HEK293 (cell line): ENCODE data around the gene NSL1.

ENCODE experiments used
- CTCF ChIA-PET: fragments of 350-600 bp; formaldehyde crosslinking; extraction: SDS; loops from one replicate; lab custom pipeline; 2021; ENCODE audit warnings: antibody characterized with exemption; lab: Yijun Ruan, JAX
- POLR2A ChIA-PET: fragments of 300-600 bp; formaldehyde crosslinking; extraction: SDS; loops from one replicate; lab custom pipeline; 2020; ENCODE audit warnings: antibody characterized with exemption, inconsistent platforms; lab: Yijun Ruan, JAX
- H3K27ac ChIP-seq: fragments of 200-500 bp; sonication (Bioruptor generic); 2 replicates; pipeline ENCODE4 v1.5.1; 2014; ENCODE audit warnings: low read depth, low read length, control low read depth, inconsistent platforms; ENCODE audit errors: extremely low read depth
- H3K36me3 ChIP-seq, 2 experiments: fragments of 200-500 bp in 1 of 2; sonication (Bioruptor generic) in 1 of 2; 1 replicate in 1 of 2; 2 replicates in 1 of 2; pipeline ENCODE4 v1.5.1; 2014 to 2017; ENCODE audit warnings: inconsistent platforms in 2 of 2, low read length in 2 of 2; ENCODE audit not compliant: control insufficient read depth in 2 of 2, insufficient read depth in 1 of 2
- H3K4me1 ChIP-seq: fragments of 200-500 bp; sonication (Bioruptor generic); 2 replicates; pipeline ENCODE4 v1.5.1; 2014; ENCODE audit warnings: mild to moderate bottlenecking, low read length, inconsistent platforms; ENCODE audit not compliant: control insufficient read depth, insufficient read depth
- H3K4me3 ChIP-seq: 2 replicates; pipeline ENCODE4 v1.5.1; 2011; ENCODE audit warnings: low read depth, mild to moderate bottlenecking, control low read depth, low read length, moderate library complexity
- H3K9me3 ChIP-seq: fragments of 200-500 bp; sonication (Bioruptor generic); 2 replicates; pipeline ENCODE4 v1.5.1; 2014; ENCODE audit warnings: low read depth, low read length, inconsistent platforms; ENCODE audit not compliant: control insufficient read depth, insufficient read depth
- EGR2 ChIP-seq: fragments of 450-650 bp; formaldehyde crosslinking; IDR thresholded peaks from 2 replicates; pipeline ENCODE4 v1.5.1; 2016; ENCODE audit warnings: low read depth, missing biosample characterization, missing genetic modification characterization
- MZF1 ChIP-seq: fragments of 450-650 bp; formaldehyde crosslinking; IDR thresholded peaks from 2 replicates; pipeline ENCODE4 v1.5.1; 2017; ENCODE audit warnings: missing biosample characterization, missing genetic modification characterization, borderline replicate concordance
- PRDM1 ChIP-seq: fragments of 450-650 bp; formaldehyde crosslinking; IDR thresholded peaks from 2 replicates; pipeline ENCODE4; 2016; ENCODE audit warnings: missing biosample characterization, missing genetic modification characterization
- SP3 ChIP-seq: fragments of 450-650 bp; formaldehyde crosslinking; IDR thresholded peaks from 2 replicates; pipeline ENCODE4 v1.5.1; 2016; ENCODE audit warnings: missing biosample characterization, missing genetic modification characterization
- ZBTB48 ChIP-seq: fragments of 450-650 bp; formaldehyde crosslinking; IDR thresholded peaks from 2 replicates; pipeline ENCODE4 v1.5.1; 2016; ENCODE audit warnings: missing biosample characterization, missing genetic modification characterization
- ZFHX2 ChIP-seq: fragments of 450-650 bp; formaldehyde crosslinking; conservative IDR thresholded peaks from 2 replicates; pipeline ENCODE4 v1.5.1; 2016; ENCODE audit warnings: missing biosample characterization, missing genetic modification characterization
- ZNF133 ChIP-seq: fragments of 450-650 bp; formaldehyde crosslinking; IDR thresholded peaks from 2 replicates; pipeline ENCODE4 v1.5.1; 2016; ENCODE audit warnings: missing biosample characterization, missing genetic modification characterization
- ZNF221 ChIP-seq: fragments of 450-650 bp; formaldehyde crosslinking; IDR thresholded peaks from 2 replicates; pipeline ENCODE4 v1.5.1; 2017; ENCODE audit warnings: missing biosample characterization, missing genetic modification characterization, borderline replicate concordance
- ZNF23 ChIP-seq: fragments of 450-650 bp; formaldehyde crosslinking; IDR thresholded peaks from 2 replicates; pipeline ENCODE4 v1.5.1; 2016; ENCODE audit warnings: missing biosample characterization, missing genetic modification characterization, borderline replicate concordance
- ZNF302 ChIP-seq: fragments of 450-650 bp; formaldehyde crosslinking; IDR thresholded peaks from 2 replicates; pipeline ENCODE4 v1.5.1; 2016; ENCODE audit warnings: missing biosample characterization, missing genetic modification characterization, low read depth
- ZNF366 ChIP-seq: fragments of 450-650 bp; formaldehyde crosslinking; conservative IDR thresholded peaks from 2 replicates; pipeline ENCODE4 v1.5.1; 2016; ENCODE audit warnings: missing biosample characterization, missing genetic modification characterization
- ZNF549 ChIP-seq: fragments of 450-650 bp; IDR thresholded peaks from 2 replicates; pipeline ENCODE4 v1.5.1; 2018; ENCODE audit warnings: missing biosample characterization, missing genetic modification characterization, mild to moderate bottlenecking, inconsistent platforms, moderate library complexity
- TF ChIP-seq, protein P1 (sequence below): fragments of 450-650 bp; formaldehyde crosslinking; IDR thresholded peaks from 2 replicates; pipeline ENCODE4 v1.5.1; 2016; ENCODE audit warnings: missing biosample characterization, missing genetic modification characterization, borderline replicate concordance
- TF ChIP-seq, protein P2 (sequence below): fragments of 450-650 bp; formaldehyde crosslinking; IDR thresholded peaks from 2 replicates; pipeline ENCODE4 v1.5.1; 2016; ENCODE audit warnings: missing biosample characterization, missing genetic modification characterization

NSL1 gene

DNA sequence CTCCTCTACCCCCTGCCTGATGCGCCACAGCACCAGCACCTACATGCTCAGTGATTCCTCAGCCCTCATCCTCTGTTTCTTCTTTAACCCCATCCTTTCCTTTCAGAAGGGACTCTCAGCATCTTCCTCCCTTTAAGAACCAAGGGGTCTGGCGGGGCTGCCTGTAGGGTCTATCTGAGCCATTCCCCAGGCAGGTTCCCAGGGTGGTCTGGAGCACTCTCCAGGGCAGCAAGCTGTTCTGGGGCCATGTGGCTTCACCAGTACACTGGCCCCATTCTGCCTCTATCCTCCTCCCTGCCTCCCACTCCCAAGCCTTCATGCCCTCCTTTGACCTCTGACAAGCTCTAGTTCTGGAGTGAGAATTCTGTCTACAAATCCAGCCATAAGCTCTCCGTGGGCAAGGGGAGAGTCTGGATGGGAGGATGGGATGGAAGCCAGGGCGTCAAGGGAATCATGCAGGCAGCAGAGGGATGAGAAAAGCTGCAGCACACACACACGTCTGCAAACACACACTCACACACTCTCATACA is 102.3 kb downstream of the NSL1 start:
- Histone ChIP-seq H3K27ac (no peak overlapping the region), H3K4me1 (no peaks in the 10 kb centered on the region), H3K4me3 (no peak overlapping the region), H3K9me3 (no peaks in the 10 kb centered on the region), H3K36me3 (peaks cover 0 to 10% of the 10 kb centered on the region in 2 experiments; a peak in 1 of 3 replicates)
- TF ChIP-seq ZNF302 (no peak), ZNF221 (tag by site-specific recombination) (no peak), ZNF23 (tag by site-specific recombination) (no peak), ZNF549 (tag by site-specific recombination) (no peak), EGR2 (tag by site-specific recombination) (peak; percentile 19; the same call in 1 of the 2 replicates), ZFHX2 (0 out of 2 replicates have a peak, but pooled peaks have one; percentile 6)
- TF ChIP-seq, protein P1, sequence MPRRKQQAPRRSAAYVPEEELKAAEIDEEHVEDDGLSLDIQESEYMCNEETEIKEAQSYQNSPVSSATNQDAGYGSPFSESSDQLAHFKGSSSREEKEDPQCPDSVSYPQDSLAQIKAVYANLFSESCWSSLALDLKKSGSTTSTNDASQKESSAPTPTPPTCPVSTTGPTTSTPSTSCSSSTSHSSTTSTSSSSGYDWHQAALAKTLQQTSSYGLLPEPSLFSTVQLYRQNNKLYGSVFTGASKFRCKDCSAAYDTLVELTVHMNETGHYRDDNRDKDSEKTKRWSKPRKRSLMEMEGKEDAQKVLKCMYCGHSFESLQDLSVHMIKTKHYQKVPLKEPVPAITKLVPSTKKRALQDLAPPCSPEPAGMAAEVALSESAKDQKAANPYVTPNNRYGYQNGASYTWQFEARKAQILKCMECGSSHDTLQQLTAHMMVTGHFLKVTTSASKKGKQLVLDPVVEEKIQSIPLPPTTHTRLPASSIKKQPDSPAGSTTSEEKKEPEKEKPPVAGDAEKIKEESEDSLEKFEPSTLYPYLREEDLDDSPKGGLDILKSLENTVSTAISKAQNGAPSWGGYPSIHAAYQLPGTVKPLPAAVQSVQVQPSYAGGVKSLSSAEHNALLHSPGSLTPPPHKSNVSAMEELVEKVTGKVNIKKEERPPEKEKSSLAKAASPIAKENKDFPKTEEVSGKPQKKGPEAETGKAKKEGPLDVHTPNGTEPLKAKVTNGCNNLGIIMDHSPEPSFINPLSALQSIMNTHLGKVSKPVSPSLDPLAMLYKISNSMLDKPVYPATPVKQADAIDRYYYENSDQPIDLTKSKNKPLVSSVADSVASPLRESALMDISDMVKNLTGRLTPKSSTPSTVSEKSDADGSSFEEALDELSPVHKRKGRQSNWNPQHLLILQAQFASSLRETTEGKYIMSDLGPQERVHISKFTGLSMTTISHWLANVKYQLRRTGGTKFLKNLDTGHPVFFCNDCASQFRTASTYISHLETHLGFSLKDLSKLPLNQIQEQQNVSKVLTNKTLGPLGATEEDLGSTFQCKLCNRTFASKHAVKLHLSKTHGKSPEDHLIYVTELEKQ (tag by site-specific recombination) = no peak
- POLR2A ChIA-PET = no interaction called here
- CTCF ChIA-PET = interaction anchor here (0.5 to 2.1 kb wide), 5 partner anchors 8 to 1661 kb away, joined by 3 to 6 read pairs (median 4); partner anchors contain the start of gene BATF3

DNA sequence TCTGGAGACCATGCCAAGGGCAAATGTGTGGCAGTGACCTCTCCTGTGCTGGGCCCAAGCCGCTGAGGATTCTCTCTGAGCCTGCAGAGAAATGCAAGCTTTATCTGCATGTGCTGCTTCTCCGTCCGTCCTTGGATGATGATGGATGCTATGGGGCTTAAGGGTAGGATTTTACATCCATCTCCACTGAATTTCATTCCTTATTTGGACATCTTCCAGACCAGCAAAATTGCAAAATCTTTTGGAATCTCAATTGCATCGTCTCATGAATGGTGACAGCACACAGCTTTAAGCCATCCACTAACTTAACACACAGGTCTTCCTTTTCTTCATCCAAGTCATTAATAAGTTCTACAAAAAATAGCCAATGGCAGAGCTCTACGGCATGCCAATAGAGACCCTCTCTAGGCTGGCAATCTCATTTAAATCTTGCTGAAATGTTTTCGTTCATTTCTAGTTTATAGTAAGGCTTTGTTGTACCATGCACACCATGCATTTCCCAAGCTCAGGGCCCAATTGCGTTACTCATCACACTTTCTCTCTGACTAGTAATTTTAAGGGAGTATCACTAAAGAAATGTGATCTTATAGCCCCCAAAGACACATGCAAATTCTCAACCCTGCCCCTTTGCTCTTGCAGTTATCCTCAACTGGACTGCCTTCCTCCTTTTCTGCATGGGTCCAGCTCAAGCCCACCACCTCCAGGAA is 103.1 kb downstream of the NSL1 start:
- POLR2A ChIA-PET = interaction anchor here (1.0 kb wide), 1 partner anchor 23 kb away, joined by 3 read pairs; no protein-coding TSS in a partner anchor

DNA sequence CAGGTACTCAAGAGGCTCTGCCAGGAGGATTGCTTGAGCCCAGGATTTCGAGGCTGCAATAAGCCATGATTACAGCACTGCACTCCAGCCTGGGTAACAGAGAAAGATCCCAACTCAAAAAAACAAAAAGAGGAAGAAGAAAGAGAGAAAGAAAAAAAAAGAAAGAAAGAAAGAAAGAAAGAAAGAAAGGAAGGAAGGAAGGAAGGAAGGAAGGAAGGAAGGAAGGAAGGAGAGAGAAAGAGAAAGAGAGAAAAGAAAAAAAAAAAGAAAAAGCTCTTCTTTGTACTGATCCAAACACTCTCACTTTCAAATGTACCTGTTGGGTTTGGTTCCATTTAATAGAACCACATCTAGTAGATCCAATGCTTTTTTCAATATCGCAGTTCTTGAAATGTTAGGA is 103.8 kb downstream of the NSL1 start:
- Histone ChIP-seq H3K9me3 (no peaks in the 10 kb centered on the region), H3K4me3 (no peak overlapping the region), H3K36me3 (peaks cover 0 to 4% of the 10 kb centered on the region in 2 experiments; a peak in 1 of 3 replicates), H3K27ac (no peak overlapping the region), H3K4me1 (no peaks in the 10 kb centered on the region)
- ChIA-PET POLR2A (interaction anchor here (1.0 kb wide), 1 partner anchor 23 kb away, joined by 3 read pairs; no protein-coding TSS in a partner anchor), CTCF (interaction anchor here (2.1 kb wide), 1 partner anchor 11 kb away, joined by 6 read pairs; the partner anchor contains the start of gene BATF3)
- TF ChIP-seq ZNF366 (tag by site-specific recombination) (peak; percentile 81), PRDM1 (tag by site-specific recombination) (peak; percentile 49; the same call in 1 of the 2 replicates), MZF1 (no peak)

More for the DNA sequence above, 103.1 kb downstream of the NSL1 start:
- no peaks in the 10 kb centered on the region for H3K9me3 ChIP-seq
- TF ChIP-seq SP3 (tag by site-specific recombination) = no peak
- no peak for TF ChIP-seq ZNF133 (tag by site-specific recombination)
- TF ChIP-seq, protein P2, sequence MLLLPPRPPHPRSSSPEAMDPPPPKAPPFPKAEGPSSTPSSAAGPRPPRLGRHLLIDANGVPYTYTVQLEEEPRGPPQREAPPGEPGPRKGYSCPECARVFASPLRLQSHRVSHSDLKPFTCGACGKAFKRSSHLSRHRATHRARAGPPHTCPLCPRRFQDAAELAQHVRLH (tag by site-specific recombination) = no peak
- TF ChIP-seq ZBTB48 (tag by site-specific recombination) = peak; percentile 14; the same call in 1 of the 2 replicates
- H3K4me3 ChIP-seq = no peak overlapping the region
- H3K4me1 ChIP-seq = no peaks in the 10 kb centered on the region
- CTCF ChIA-PET = interaction anchor here (0.6 to 2.1 kb wide), 4 partner anchors 9 to 99 kb away, joined by 3 to 6 read pairs (median 4); partner anchors contain the start of gene BATF3
- H3K27ac ChIP-seq = no peak overlapping the region
- peaks cover 0 to 7% of the 10 kb centered on the region in 2 experiments; a peak in 1 of 3 replicates for H3K36me3 ChIP-seq
